Endothelial cell (in vitro differentiated cells): ENCODE data around the gene ACSF2. TPM values are rescaled to one million over a fixed set of nuclear protein-coding genes. Genes with fewer than 3 reads are reported as not detected.
"Not testable (repeated sequence)": the region's sequence is repeated elsewhere in the genome, so short reads cannot be mapped to it uniquely, and the experiment has no call there.

Source experiments
- DNase-seq: peaks from one replicate; pipeline ENCODE4 v3.0.0; 2021; ENCODE audit warnings: low spot score
- H3K27ac Mint-ChIP-seq: one replicate; pipeline ENCODE4 v1.8.0; 2021; ENCODE audit warnings: mixed read lengths, inconsistent platforms; ENCODE audit not compliant: unreplicated experiment
- H3K27me3 Mint-ChIP-seq: one replicate; pipeline ENCODE4 v1.8.0; 2021; ENCODE audit warnings: mild to moderate bottlenecking, moderate library complexity, mixed read lengths, inconsistent platforms; ENCODE audit not compliant: unreplicated experiment
- H3K36me3 Mint-ChIP-seq: one replicate; pipeline ENCODE4 v1.8.0; 2021; ENCODE audit warnings: mild to moderate bottlenecking, low read depth, mixed read lengths, inconsistent platforms; ENCODE audit not compliant: unreplicated experiment
- H3K4me1 Mint-ChIP-seq: one replicate; pipeline ENCODE4 v1.8.0; 2021; ENCODE audit warnings: mild to moderate bottlenecking, mixed read lengths, inconsistent platforms; ENCODE audit not compliant: unreplicated experiment
- H3K4me3 Mint-ChIP-seq: one replicate; pipeline ENCODE4 v1.8.0; 2021; ENCODE audit warnings: mild to moderate bottlenecking, mixed read lengths, inconsistent platforms; ENCODE audit not compliant: unreplicated experiment
- H3K9me3 Mint-ChIP-seq: one replicate; pipeline ENCODE4 v1.8.0; 2021; ENCODE audit warnings: mixed read lengths, inconsistent platforms; ENCODE audit not compliant: unreplicated experiment
- total RNA-seq: library from RNA; stranded (reverse); fragmentation: NEBNext Ultra II Directional; extraction: Animal tissue kit (Norgen Biotek cat#: 25700); gene quantifications from one replicate; pipeline ENCODE4 v1.2.1, GENCODE V29; 2021; ENCODE audit not compliant: unreplicated experiment
- TF ChIP-seq, protein P1 (sequence below): fragments of 200-600 bp; sonication (generic); IDR thresholded peaks from one replicate; pipeline ENCODE4 v1.5.0; 2021; ENCODE audit warnings: antibody characterized with exemption; ENCODE audit not compliant: unreplicated experiment

The ACSF2 gene
- total RNA-seq, 1 donor from 2014 or later = 51.0 TPM

DNA sequence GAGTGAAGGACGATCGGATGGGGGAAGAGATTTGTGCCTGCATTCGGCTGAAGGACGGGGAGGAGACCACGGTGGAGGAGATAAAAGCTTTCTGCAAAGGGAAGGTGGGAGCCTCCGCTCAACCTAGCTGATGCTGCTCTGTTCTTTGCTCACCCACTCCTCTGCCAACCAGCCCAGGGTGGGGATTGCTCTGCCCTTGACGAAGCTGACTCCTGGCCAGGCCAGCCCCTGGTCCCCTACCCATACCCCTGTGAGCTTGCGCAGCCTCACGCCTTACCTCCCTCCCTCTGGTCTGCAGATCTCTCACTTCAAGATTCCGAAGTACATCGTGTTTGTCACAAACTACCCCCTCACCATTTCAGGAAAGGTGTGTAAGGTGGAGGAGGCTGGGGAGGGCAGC lies 47.9 kb downstream of the ACSF2 start:
- TF ChIP-seq, protein P1, sequence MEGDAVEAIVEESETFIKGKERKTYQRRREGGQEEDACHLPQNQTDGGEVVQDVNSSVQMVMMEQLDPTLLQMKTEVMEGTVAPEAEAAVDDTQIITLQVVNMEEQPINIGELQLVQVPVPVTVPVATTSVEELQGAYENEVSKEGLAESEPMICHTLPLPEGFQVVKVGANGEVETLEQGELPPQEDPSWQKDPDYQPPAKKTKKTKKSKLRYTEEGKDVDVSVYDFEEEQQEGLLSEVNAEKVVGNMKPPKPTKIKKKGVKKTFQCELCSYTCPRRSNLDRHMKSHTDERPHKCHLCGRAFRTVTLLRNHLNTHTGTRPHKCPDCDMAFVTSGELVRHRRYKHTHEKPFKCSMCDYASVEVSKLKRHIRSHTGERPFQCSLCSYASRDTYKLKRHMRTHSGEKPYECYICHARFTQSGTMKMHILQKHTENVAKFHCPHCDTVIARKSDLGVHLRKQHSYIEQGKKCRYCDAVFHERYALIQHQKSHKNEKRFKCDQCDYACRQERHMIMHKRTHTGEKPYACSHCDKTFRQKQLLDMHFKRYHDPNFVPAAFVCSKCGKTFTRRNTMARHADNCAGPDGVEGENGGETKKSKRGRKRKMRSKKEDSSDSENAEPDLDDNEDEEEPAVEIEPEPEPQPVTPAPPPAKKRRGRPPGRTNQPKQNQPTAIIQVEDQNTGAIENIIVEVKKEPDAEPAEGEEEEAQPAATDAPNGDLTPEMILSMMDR = no peak
- H3K27me3 Mint-ChIP-seq = peaks cover 15% of the 10 kb centered on the region
- H3K9me3 Mint-ChIP-seq = no peaks in the 10 kb centered on the region
- H3K27ac Mint-ChIP-seq = no peak overlapping the region
- H3K4me3 Mint-ChIP-seq = no peak overlapping the region
- no peak for DNase-seq
- peaks cover 5% of the 10 kb centered on the region for H3K4me1 Mint-ChIP-seq
- H3K36me3 Mint-ChIP-seq = peaks cover 34% of the 10 kb centered on the region

DNA sequence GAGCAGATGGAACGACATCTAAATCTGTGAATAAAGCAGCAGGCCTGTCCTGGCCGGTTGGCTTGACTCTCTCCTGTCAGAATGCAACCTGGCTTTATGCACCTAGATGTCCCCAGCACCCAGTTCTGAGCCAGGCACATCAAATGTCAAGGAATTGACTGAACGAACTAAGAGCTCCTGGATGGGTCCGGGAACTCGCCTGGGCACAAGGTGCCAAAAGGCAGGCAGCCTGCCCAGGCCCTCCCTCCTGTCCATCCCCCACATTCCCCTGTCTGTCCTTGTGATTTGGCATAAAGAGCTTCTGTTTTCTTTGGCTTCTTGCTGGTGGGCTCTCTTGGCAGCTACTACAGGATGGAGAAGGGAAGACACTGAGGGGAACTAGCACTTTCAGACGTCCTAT lies 48.5 kb downstream of the ACSF2 start:
- TF ChIP-seq, protein P1 = no peak
- peaks cover 5% of the 10 kb centered on the region for H3K4me1 Mint-ChIP-seq
- H3K27ac Mint-ChIP-seq = no peak overlapping the region
- H3K9me3 Mint-ChIP-seq = no peaks in the 10 kb centered on the region
- H3K36me3 Mint-ChIP-seq = peaks cover 37% of the 10 kb centered on the region
- no peak overlapping the region for H3K4me3 Mint-ChIP-seq
- peaks cover 19% of the 10 kb centered on the region for H3K27me3 Mint-ChIP-seq
- no peak for DNase-seq

DNA sequence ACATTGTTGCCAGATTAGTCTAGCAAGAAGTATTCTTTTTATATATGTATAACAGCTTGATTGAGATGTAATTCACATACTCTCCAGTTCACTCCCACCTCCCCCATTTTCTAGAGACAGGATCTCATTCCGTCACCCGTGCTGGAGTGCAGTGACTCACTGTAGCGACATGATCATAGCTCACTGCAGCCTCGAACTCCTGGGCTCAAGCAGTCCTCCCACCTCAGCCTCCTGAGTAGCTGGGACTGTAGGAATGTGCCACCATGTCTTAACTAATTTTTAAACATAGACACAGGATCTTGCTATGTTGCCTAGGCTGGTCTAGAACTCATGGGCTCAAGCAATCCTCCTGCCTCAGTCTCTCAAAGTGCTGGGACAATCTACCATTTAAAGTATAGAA lies 49.3 kb downstream of the ACSF2 start:
- TF ChIP-seq, protein P1 = no peak
- no peaks in the 10 kb centered on the region for H3K9me3 Mint-ChIP-seq
- peaks cover 19% of the 10 kb centered on the region for H3K27me3 Mint-ChIP-seq
- no peak overlapping the region for H3K4me3 Mint-ChIP-seq
- no peak overlapping the region for H3K27ac Mint-ChIP-seq
- peaks cover 5% of the 10 kb centered on the region for H3K4me1 Mint-ChIP-seq
- H3K36me3 Mint-ChIP-seq = peaks cover 37% of the 10 kb centered on the region
- no peak for DNase-seq

DNA sequence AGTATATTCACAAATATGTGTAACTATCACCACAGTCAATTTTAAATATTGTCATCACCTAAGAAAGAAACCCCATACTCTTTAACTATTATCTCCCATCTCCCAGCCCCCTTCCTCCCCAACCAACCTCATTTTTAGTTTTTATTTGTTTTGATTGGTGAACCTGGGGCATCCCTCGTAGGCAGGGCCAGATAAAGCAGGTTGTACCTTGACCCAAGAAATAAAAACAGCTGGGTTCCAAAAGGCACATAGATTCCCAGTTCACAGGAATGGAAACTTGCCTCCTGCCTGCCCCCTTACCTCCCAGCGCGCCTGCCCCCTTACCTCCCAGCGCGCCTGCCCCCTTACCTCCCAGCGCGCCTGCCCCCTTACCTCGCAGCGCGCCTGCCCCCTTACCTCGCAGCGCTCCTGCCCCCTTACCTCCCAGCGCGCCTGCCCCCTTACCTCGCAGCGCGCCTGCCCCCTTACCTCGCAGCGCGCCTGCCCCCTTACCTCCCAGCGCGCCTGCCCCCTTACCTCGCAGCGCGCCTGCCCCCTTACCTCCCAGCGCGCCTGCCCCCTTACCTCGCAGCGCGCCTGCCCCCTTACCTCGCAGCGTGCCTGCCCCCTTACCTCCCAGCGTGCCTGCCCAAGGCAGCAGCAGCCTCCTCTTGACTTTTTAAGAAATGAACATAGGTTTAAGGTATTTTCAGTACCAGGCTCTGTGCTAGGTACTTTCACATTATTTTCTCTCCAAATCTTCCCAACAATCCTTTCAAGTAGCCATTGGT lies 49.9 kb downstream of the ACSF2 start:
- not testable (repeated sequence) for H3K4me3 Mint-ChIP-seq, DNase-seq, H3K27ac Mint-ChIP-seq, H3K9me3 Mint-ChIP-seq, H3K4me1 Mint-ChIP-seq
- peaks cover 16% of the 10 kb centered on the region for H3K27me3 Mint-ChIP-seq
- H3K36me3 Mint-ChIP-seq = peaks cover 37% of the 10 kb centered on the region

DNA sequence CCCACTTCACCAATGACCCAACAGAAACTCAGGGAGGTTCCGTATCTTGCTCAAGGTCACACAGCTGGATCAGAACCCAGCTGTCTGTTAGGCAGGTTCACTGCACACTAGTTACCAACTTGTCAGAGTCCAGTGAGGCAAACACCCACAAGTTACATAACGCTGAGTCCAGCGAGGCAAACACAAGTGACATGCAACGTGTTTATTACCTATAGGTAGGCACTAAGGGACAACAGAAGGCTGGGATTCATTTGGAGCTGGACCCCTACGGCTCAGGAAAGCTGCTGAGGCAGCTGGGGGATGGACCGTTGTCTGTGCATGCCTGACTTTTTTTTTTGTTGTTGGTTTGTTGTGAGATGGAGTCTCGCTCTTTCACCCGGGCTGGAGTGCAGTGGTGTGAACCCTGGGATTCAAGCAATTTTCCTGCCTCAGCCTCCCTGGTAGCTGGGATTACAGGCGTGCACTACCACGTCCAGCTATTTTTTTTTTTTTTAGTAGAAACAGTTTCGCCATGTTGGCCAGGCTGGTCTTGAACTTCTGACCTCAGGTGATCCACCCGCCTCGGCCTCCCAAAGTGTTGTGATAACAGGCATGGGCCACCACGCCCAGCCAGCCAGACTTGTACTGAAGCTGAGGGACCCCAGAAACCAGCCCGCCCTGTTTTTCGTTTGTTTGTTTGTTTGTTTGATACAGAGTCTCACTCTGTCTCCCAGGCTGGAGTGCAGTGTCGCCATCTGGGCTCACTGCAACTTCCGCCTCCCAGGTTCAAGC lies 50.7 kb downstream of the ACSF2 start:
- Mint-ChIP-seq H3K27ac (no peak overlapping the region), H3K4me3 (no peak overlapping the region), H3K27me3 (peaks cover 16% of the 10 kb centered on the region), H3K36me3 (peaks cover 34% of the 10 kb centered on the region), H3K4me1 (peaks cover 5% of the 10 kb centered on the region), H3K9me3 (no peaks in the 10 kb centered on the region)
- DNase-seq = no peak
- TF ChIP-seq, protein P1 = no peak
